Osteocyte (in vitro differentiated cells): ENCODE results near the gene PJA2. TPM values are rescaled to one million over a fixed set of nuclear protein-coding genes. Genes with fewer than 3 reads are reported as not detected.

Experiments
- DNase-seq: peaks from one replicate; pipeline ENCODE4 v3.0.0; 2021; ENCODE audit warnings: mixed read lengths; ENCODE audit not compliant: unreplicated experiment; ENCODE audit errors: extremely low spot score
- H3K27ac Mint-ChIP-seq: one replicate; pipeline ENCODE4 v1.8.0; 2021; ENCODE audit warnings: mild to moderate bottlenecking, mixed read lengths; ENCODE audit not compliant: unreplicated experiment
- H3K27me3 Mint-ChIP-seq: one replicate; pipeline ENCODE4 v1.8.0; 2021; ENCODE audit warnings: mixed read lengths; ENCODE audit not compliant: unreplicated experiment
- H3K36me3 Mint-ChIP-seq: one replicate; pipeline ENCODE4 v1.8.0; 2021; ENCODE audit warnings: mixed read lengths; ENCODE audit not compliant: unreplicated experiment
- H3K4me1 Mint-ChIP-seq: one replicate; pipeline ENCODE4 v1.8.0; 2021; ENCODE audit warnings: mixed read lengths; ENCODE audit not compliant: unreplicated experiment
- H3K4me3 Mint-ChIP-seq: one replicate; pipeline ENCODE4 v1.8.0; 2021; ENCODE audit warnings: mild to moderate bottlenecking, moderate library complexity, mixed read lengths; ENCODE audit not compliant: unreplicated experiment
- H3K9me3 Mint-ChIP-seq: one replicate; pipeline ENCODE4 v1.8.0; 2021; ENCODE audit warnings: mixed read lengths; ENCODE audit not compliant: unreplicated experiment
- CTCF ChIP-seq: fragments of 200-600 bp; sonication (generic); IDR thresholded peaks from 2 replicates; pipeline ENCODE4 v1.5.0; 2021; ENCODE audit warnings: antibody characterized with exemption, mild to moderate bottlenecking, moderate library complexity
- total RNA-seq: library from RNA; stranded (reverse); gene quantifications from 2 replicates; pipeline ENCODE4 v1.2.1, GENCODE V29; 2021

Gene PJA2
- total RNA-seq, 1 donor from 2014 or later, result 102 TPM

GRCh38 chr5:109351988-109352864 is 57.5 kb downstream of the PJA2 start:
- no peak overlapping the region for H3K27ac Mint-ChIP-seq
- peaks cover 21% of the 10 kb centered on the region for H3K36me3 Mint-ChIP-seq
- no peak for TF ChIP-seq CTCF
- no peak for DNase-seq
- H3K9me3 Mint-ChIP-seq, result no peaks in the 10 kb centered on the region
- H3K4me1 Mint-ChIP-seq, result peaks cover 3% of the 10 kb centered on the region
- no peaks in the 10 kb centered on the region for H3K27me3 Mint-ChIP-seq
- H3K4me3 Mint-ChIP-seq, result no peak overlapping the region

DNA sequence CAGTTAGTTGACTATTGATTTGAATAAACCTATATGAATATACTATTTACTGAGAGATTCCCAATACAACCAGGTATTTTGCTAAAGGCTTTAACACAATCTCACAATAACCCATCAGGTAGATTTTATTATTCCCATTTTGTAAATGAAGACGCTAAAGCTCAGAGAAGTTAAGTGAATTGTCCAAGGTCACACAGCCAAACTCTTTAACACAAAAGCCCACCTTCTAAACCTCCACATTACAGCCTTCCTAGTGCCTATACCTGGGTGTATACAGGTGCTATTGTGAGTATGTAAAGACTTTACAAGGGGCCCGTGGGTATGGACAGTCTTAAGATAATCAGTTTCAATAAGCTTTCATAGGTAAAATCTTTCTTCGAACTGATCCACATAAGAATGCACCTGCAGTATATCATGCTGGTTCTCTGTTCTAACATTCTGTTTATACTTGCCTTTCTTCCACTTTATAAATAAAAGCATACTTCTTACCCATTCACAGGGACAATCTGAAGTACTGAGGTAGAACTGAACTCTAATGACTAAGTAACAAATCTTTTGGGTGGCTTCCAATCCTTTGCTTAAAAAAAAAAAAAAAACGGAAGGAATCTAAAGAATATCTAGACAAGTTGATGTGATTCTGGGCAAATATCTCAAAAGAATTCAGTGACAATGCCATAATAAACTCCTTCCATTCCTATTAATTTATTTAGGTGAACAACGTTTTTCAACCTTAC is 59.1 kb downstream of the PJA2 start:
- peaks cover 3% of the 10 kb centered on the region for H3K4me1 Mint-ChIP-seq
- no peaks in the 10 kb centered on the region for H3K27me3 Mint-ChIP-seq
- no peaks in the 10 kb centered on the region for H3K9me3 Mint-ChIP-seq
- peaks cover 22% of the 10 kb centered on the region for H3K36me3 Mint-ChIP-seq
- H3K4me3 Mint-ChIP-seq, result no peak overlapping the region
- DNase-seq, result no peak
- no peak overlapping the region for H3K27ac Mint-ChIP-seq
- no peak for TF ChIP-seq CTCF

- no peak for TF ChIP-seq CTCF
- no peak overlapping the region for H3K4me3 Mint-ChIP-seq
These were observed 60.4 kb downstream of the PJA2 start for GRCh38 chr5:109349388-109349787.

DNA sequence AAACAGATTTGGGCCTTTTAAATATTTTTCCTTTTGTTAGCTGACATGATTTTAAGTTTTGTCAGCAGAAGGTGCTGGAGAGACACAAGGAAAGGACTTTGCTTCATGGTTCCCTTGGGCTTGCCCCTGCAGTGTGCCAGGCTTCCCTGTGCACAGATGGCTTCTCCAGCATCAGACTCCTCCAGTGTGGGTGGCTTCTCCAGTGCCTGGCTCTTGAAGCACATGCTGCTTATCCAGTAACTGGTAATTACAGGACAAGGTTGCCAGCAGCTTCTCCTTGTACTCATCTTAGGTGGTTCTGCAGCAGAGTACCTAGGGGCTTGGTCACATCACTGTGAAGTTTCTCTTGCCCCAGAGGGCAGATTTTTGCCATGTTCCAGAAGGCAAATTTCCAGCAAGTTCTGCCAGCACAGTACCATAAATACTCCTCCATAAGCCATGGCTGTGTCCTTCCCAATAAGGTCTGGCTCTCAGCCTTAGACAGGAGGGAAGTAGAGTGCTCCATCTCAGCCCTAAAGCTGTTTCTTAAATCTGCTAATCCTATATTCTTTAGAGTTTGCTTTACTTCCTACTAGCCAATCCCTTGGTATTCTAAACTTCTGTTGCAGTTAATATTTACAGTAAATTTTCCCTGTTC is 62.4 kb downstream of the PJA2 start:
- no peaks in the 10 kb centered on the region for H3K27me3 Mint-ChIP-seq
- no peak for DNase-seq
- TF ChIP-seq CTCF, result no peak
- H3K4me3 Mint-ChIP-seq, result no peak overlapping the region
- H3K36me3 Mint-ChIP-seq, result peaks cover 26% of the 10 kb centered on the region
- no peaks in the 10 kb centered on the region for H3K9me3 Mint-ChIP-seq
- H3K27ac Mint-ChIP-seq, result no peak overlapping the region
- H3K4me1 Mint-ChIP-seq, result peaks cover 3% of the 10 kb centered on the region

More at GRCh38 chr5:109349388-109349787, 60.4 kb downstream of the PJA2 start:
- Mint-ChIP-seq H3K9me3 (no peaks in the 10 kb centered on the region), H3K36me3 (peaks cover 24% of the 10 kb centered on the region), H3K27me3 (no peaks in the 10 kb centered on the region), H3K27ac (no peak overlapping the region), H3K4me1 (peaks cover 3% of the 10 kb centered on the region)
- DNase-seq, result no peak
